Measurements from ENCODE around the gene TIMP3.

Gene TIMP3

GRCh38 chr22:32771756-32772155, 29.7 kb upstream of the TIMP3 start:
- WGBS (ENCODE audit: insufficient coverage) = 81% methylated on average over 2 of the region's 4 CpGs
- Histone ChIP-seq H3K36me3 (ENCODE audit: control insufficient read depth in 4 of 4, insufficient read depth in 4 of 4, low read length in 3 of 4) (no peaks in the 10 kb centered on the region), H3K4me1 (ENCODE audit: control extremely low read depth in 1 of 4, control insufficient read depth in 4 of 4, insufficient read depth in 4 of 4, low read length in 3 of 4) (peaks cover 6 to 20% (median 11%) of the 10 kb centered on the region in 4 experiments), H3K27ac (ENCODE audit: insufficient read depth in 1 of 2, low read depth in 1 of 2, low read length in 2 of 2, poor library complexity in 1 of 2, severe bottlenecking in 2 of 2) (no peak overlapping the region), H3K27me3 (replicated peaks in 2 of 5; ENCODE audit: control insufficient read depth in 4 of 5, insufficient read depth in 5 of 5, low read length in 4 of 5) (no peaks in the 10 kb centered on the region), H3K4me3 (ENCODE audit: control insufficient read depth in 1 of 7, extremely low read depth in 1 of 7, insufficient read depth in 4 of 7, low read depth in 2 of 7, low read length in 6 of 7) (no peak overlapping the region), H3K9me3 (ENCODE audit: control extremely low read depth in 1 of 5, control insufficient read depth in 4 of 5, insufficient read depth in 2 of 5, low read depth in 1 of 5, low read length in 4 of 5) (peaks cover 0 to 8% (median 0%) of the 10 kb centered on the region in 5 experiments)
- DNase-seq = no peak
- CTCF ChIA-PET = interaction anchor here (1.3 to 2.0 kb wide), 2 partner anchors 23 to 25 kb away, joined by 3 to 7 read pairs; no protein-coding TSS in a partner anchor
- POLR2A ChIA-PET = no interaction called here

- POLR2A ChIA-PET = interaction anchor here (1.0 to 1.1 kb wide), 2 partner anchors 11 to 25 kb away, joined by 4 read pairs; no protein-coding TSS in a partner anchor
- no peak for DNase-seq
- Histone ChIP-seq H3K27me3 (replicated peaks in 2 of 5; ENCODE audit: control insufficient read depth in 4 of 5, insufficient read depth in 5 of 5, low read length in 4 of 5) (no peaks in the 10 kb centered on the region), H3K27ac (ENCODE audit: insufficient read depth in 1 of 2, low read depth in 1 of 2, low read length in 2 of 2, poor library complexity in 1 of 2, severe bottlenecking in 2 of 2) (no peak overlapping the region), H3K9me3 (ENCODE audit: control extremely low read depth in 1 of 5, control insufficient read depth in 4 of 5, insufficient read depth in 2 of 5, low read depth in 1 of 5, low read length in 4 of 5) (peaks cover 0 to 3% (median 0%) of the 10 kb centered on the region in 5 experiments), H3K4me3 (ENCODE audit: control insufficient read depth in 1 of 7, extremely low read depth in 1 of 7, insufficient read depth in 4 of 7, low read depth in 2 of 7, low read length in 6 of 7) (no peak overlapping the region), H3K36me3 (ENCODE audit: control insufficient read depth in 4 of 4, insufficient read depth in 4 of 4, low read length in 3 of 4) (no peaks in the 10 kb centered on the region), H3K4me1 (ENCODE audit: control extremely low read depth in 1 of 4, control insufficient read depth in 4 of 4, insufficient read depth in 4 of 4, low read length in 3 of 4) (peaks cover 6 to 21% (median 19%) of the 10 kb centered on the region in 4 experiments)
- 80% methylated on average over 6 of the region's 6 CpGs for WGBS (ENCODE audit: insufficient coverage)
- CTCF ChIA-PET = interaction anchor here (0.9 to 2.2 kb wide), 6 partner anchors 8 to 95 kb away, joined by 3 to 19 read pairs (median 6); no protein-coding TSS in a partner anchor
These were observed 25.5 kb upstream of the TIMP3 start for GRCh38 chr22:32775957-32776356.

- POLR2A ChIA-PET = interaction anchor here (1.0 to 1.1 kb wide), 2 partner anchors 11 to 24 kb away, joined by 4 read pairs; no protein-coding TSS in a partner anchor
- peaks cover 0 to 3% (median 0%) of the 10 kb centered on the region in 5 experiments for H3K9me3 ChIP-seq (ENCODE audit: control extremely low read depth in 1 of 5, control insufficient read depth in 4 of 5, insufficient read depth in 2 of 5, low read depth in 1 of 5, low read length in 4 of 5)
- H3K27ac ChIP-seq (ENCODE audit: insufficient read depth in 1 of 2, low read depth in 1 of 2, low read length in 2 of 2, poor library complexity in 1 of 2, severe bottlenecking in 2 of 2) = no peak overlapping the region
- CTCF ChIA-PET = interaction anchor here (1.1 to 2.2 kb wide), 4 partner anchors 11 to 21 kb away, joined by 3 to 19 read pairs (median 6); no protein-coding TSS in a partner anchor
- H3K36me3 ChIP-seq (ENCODE audit: control insufficient read depth in 4 of 4, insufficient read depth in 4 of 4, low read length in 3 of 4) = no peaks in the 10 kb centered on the region
- H3K4me3 ChIP-seq (ENCODE audit: control insufficient read depth in 1 of 7, extremely low read depth in 1 of 7, insufficient read depth in 4 of 7, low read depth in 2 of 7, low read length in 6 of 7) = no peak overlapping the region
- 28% methylated on average over 4 of the region's 4 CpGs for WGBS (ENCODE audit: insufficient coverage)
- H3K4me1 ChIP-seq (ENCODE audit: control extremely low read depth in 1 of 4, control insufficient read depth in 4 of 4, insufficient read depth in 4 of 4, low read length in 3 of 4) = peaks cover 6 to 21% (median 19%) of the 10 kb centered on the region in 4 experiments
- DNase-seq = peak; percentile 53 to 90 (median 88)
- no peaks in the 10 kb centered on the region for H3K27me3 ChIP-seq (replicated peaks in 2 of 5; ENCODE audit: control insufficient read depth in 4 of 5, insufficient read depth in 5 of 5, low read length in 4 of 5)
These were observed 25.1 kb upstream of the TIMP3 start for GRCh38 chr22:32776397-32776796.

GRCh38 chr22:32776802-32777201, 24.7 kb upstream of the TIMP3 start:
- ChIA-PET POLR2A (interaction anchor here (1.0 to 1.1 kb wide), 2 partner anchors 12 to 24 kb away, joined by 4 read pairs; no protein-coding TSS in a partner anchor), CTCF (interaction anchor here (0.8 to 2.2 kb wide), 8 partner anchors 9 to 120 kb away, joined by 3 to 19 read pairs (median 3); no protein-coding TSS in a partner anchor)
- Histone ChIP-seq H3K4me3 (ENCODE audit: control insufficient read depth in 1 of 7, extremely low read depth in 1 of 7, insufficient read depth in 4 of 7, low read depth in 2 of 7, low read length in 6 of 7) (no peak overlapping the region), H3K4me1 (ENCODE audit: control extremely low read depth in 1 of 4, control insufficient read depth in 4 of 4, insufficient read depth in 4 of 4, low read length in 3 of 4) (peaks cover 6 to 21% (median 19%) of the 10 kb centered on the region in 4 experiments), H3K27me3 (replicated peaks in 2 of 5; ENCODE audit: control insufficient read depth in 4 of 5, insufficient read depth in 5 of 5, low read length in 4 of 5) (no peaks in the 10 kb centered on the region), H3K9me3 (ENCODE audit: control extremely low read depth in 1 of 5, control insufficient read depth in 4 of 5, insufficient read depth in 2 of 5, low read depth in 1 of 5, low read length in 4 of 5) (peaks cover 0 to 3% (median 0%) of the 10 kb centered on the region in 5 experiments), H3K36me3 (ENCODE audit: control insufficient read depth in 4 of 4, insufficient read depth in 4 of 4, low read length in 3 of 4) (no peaks in the 10 kb centered on the region), H3K27ac (ENCODE audit: insufficient read depth in 1 of 2, low read depth in 1 of 2, low read length in 2 of 2, poor library complexity in 1 of 2, severe bottlenecking in 2 of 2) (no peak overlapping the region)
- WGBS (ENCODE audit: insufficient coverage) = 27% methylated on average over 6 of the region's 7 CpGs
- DNase-seq = peak; percentile 60 to 89 (median 87)

GRCh38 chr22:32777987-32778386, 23.5 kb upstream of the TIMP3 start:
- peak in 2 of 3 donors; percentile 38 to 50 for DNase-seq
- H3K4me1 ChIP-seq (ENCODE audit: control extremely low read depth in 1 of 4, control insufficient read depth in 4 of 4, insufficient read depth in 4 of 4, low read length in 3 of 4) = peaks cover 6 to 21% (median 19%) of the 10 kb centered on the region in 4 experiments
- peaks cover 0 to 3% (median 0%) of the 10 kb centered on the region in 5 experiments for H3K9me3 ChIP-seq (ENCODE audit: control extremely low read depth in 1 of 5, control insufficient read depth in 4 of 5, insufficient read depth in 2 of 5, low read depth in 1 of 5, low read length in 4 of 5)
- H3K27ac ChIP-seq (ENCODE audit: insufficient read depth in 1 of 2, low read depth in 1 of 2, low read length in 2 of 2, poor library complexity in 1 of 2, severe bottlenecking in 2 of 2) = no peak overlapping the region
- no peaks in the 10 kb centered on the region for H3K36me3 ChIP-seq (ENCODE audit: control insufficient read depth in 4 of 4, insufficient read depth in 4 of 4, low read length in 3 of 4)
- POLR2A ChIA-PET = no interaction called here
- no peak overlapping the region for H3K4me3 ChIP-seq (ENCODE audit: control insufficient read depth in 1 of 7, extremely low read depth in 1 of 7, insufficient read depth in 4 of 7, low read depth in 2 of 7, low read length in 6 of 7)
- CTCF ChIA-PET = interaction anchor here (0.7 to 2.2 kb wide), 8 partner anchors 10 to 121 kb away, joined by 3 to 19 read pairs (median 3); no protein-coding TSS in a partner anchor
- 23% methylated on average over 4 of the region's 4 CpGs for WGBS (ENCODE audit: insufficient coverage)
- H3K27me3 ChIP-seq (replicated peaks in 2 of 5; ENCODE audit: control insufficient read depth in 4 of 5, insufficient read depth in 5 of 5, low read length in 4 of 5) = no peaks in the 10 kb centered on the region

GRCh38 chr22:32780726-32781310, 20.7 kb upstream of the TIMP3 start:
- CTCF ChIA-PET = interaction anchor here (0.9 to 2.0 kb wide), 2 partner anchors 16 to 122 kb away, joined by 3 to 7 read pairs; no protein-coding TSS in a partner anchor
- POLR2A ChIA-PET = no interaction called here
- WGBS (ENCODE audit: insufficient coverage) = 94% methylated on average over 2 of the region's 2 CpGs
- no peak overlapping the region for H3K4me3 ChIP-seq (ENCODE audit: control insufficient read depth in 1 of 7, extremely low read depth in 1 of 7, insufficient read depth in 4 of 7, low read depth in 2 of 7, low read length in 6 of 7)
- H3K9me3 ChIP-seq (ENCODE audit: control extremely low read depth in 1 of 5, control insufficient read depth in 4 of 5, insufficient read depth in 2 of 5, low read depth in 1 of 5, low read length in 4 of 5) = peaks cover 0 to 4% (median 0%) of the 10 kb centered on the region in 5 experiments
- H3K27ac ChIP-seq (ENCODE audit: insufficient read depth in 1 of 2, low read depth in 1 of 2, low read length in 2 of 2, poor library complexity in 1 of 2, severe bottlenecking in 2 of 2) = no peak overlapping the region
- no peaks in the 10 kb centered on the region for H3K36me3 ChIP-seq (ENCODE audit: control insufficient read depth in 4 of 4, insufficient read depth in 4 of 4, low read length in 3 of 4)
- no peaks in the 10 kb centered on the region for H3K27me3 ChIP-seq (replicated peaks in 2 of 5; ENCODE audit: control insufficient read depth in 4 of 5, insufficient read depth in 5 of 5, low read length in 4 of 5)
- DNase-seq = no peak
- peaks cover 6 to 18% (median 13%) of the 10 kb centered on the region in 4 experiments for H3K4me1 ChIP-seq (ENCODE audit: control extremely low read depth in 1 of 4, control insufficient read depth in 4 of 4, insufficient read depth in 4 of 4, low read length in 3 of 4)

GRCh38 chr22:32781695-32782094, 19.8 kb upstream of the TIMP3 start:
- peaks cover 0 to 9% (median 5%) of the 10 kb centered on the region in 4 experiments for H3K4me1 ChIP-seq (ENCODE audit: control extremely low read depth in 1 of 4, control insufficient read depth in 4 of 4, insufficient read depth in 4 of 4, low read length in 3 of 4)
- no peak for DNase-seq
- ChIA-PET POLR2A (no interaction called here), CTCF (no interaction called here)
- peaks cover 0 to 4% (median 0%) of the 10 kb centered on the region in 5 experiments for H3K9me3 ChIP-seq (ENCODE audit: control extremely low read depth in 1 of 5, control insufficient read depth in 4 of 5, insufficient read depth in 2 of 5, low read depth in 1 of 5, low read length in 4 of 5)
- no peaks in the 10 kb centered on the region for H3K27me3 ChIP-seq (replicated peaks in 2 of 5; ENCODE audit: control insufficient read depth in 4 of 5, insufficient read depth in 5 of 5, low read length in 4 of 5)
- H3K36me3 ChIP-seq (ENCODE audit: control insufficient read depth in 4 of 4, insufficient read depth in 4 of 4, low read length in 3 of 4) = no peaks in the 10 kb centered on the region
- no peak overlapping the region for H3K27ac ChIP-seq (ENCODE audit: insufficient read depth in 1 of 2, low read depth in 1 of 2, low read length in 2 of 2, poor library complexity in 1 of 2, severe bottlenecking in 2 of 2)
- no CpG with 5 or more reads among the region's 1 CpG for WGBS (ENCODE audit: insufficient coverage)
- H3K4me3 ChIP-seq (ENCODE audit: control insufficient read depth in 1 of 7, extremely low read depth in 1 of 7, insufficient read depth in 4 of 7, low read depth in 2 of 7, low read length in 6 of 7) = no peak overlapping the region

Data from common myeloid progenitor, CD34-positive (primary cell).